HepG2 (cell line): Measurements from ENCODE around the gene ESPNL. TPM values are rescaled to one million over a fixed set of nuclear protein-coding genes. Genes with fewer than 3 reads are reported as not detected.

Experiments
- ARNT2 ChIP-seq: sonication (generic); formaldehyde crosslinking; IDR thresholded peaks from 2 replicates; pipeline ENCODE4 v1.8.0; 2022; ENCODE audit warnings: mild to moderate bottlenecking, low read depth, missing genetic modification reagents, moderate library complexity
- DPF2 ChIP-seq: sonication (generic); formaldehyde crosslinking; IDR thresholded peaks from 2 replicates; pipeline ENCODE4 v1.4.0; 2020; ENCODE audit warnings: mild to moderate bottlenecking, low read depth, missing genetic modification reagents, borderline replicate concordance
- ESRRA ChIP-seq: sonication (generic); formaldehyde crosslinking; IDR thresholded peaks from 2 replicates; pipeline ENCODE4 v1.5.1; 2020; ENCODE audit warnings: mild to moderate bottlenecking, low read depth, missing genetic modification reagents
- GATAD1 ChIP-seq: IDR thresholded peaks from 2 replicates; pipeline ENCODE4 v1.6.1; 2016; ENCODE audit warnings: missing genetic modification reagents, missing compliant biosample characterization
- GLI4 ChIP-seq: sonication (generic); formaldehyde crosslinking; IDR thresholded peaks from 2 replicates; pipeline ENCODE4 v1.5.1; 2020; ENCODE audit warnings: missing genetic modification reagents, mild to moderate bottlenecking, moderate library complexity, borderline replicate concordance
- NCOA5 ChIP-seq: sonication (generic); formaldehyde crosslinking; IDR thresholded peaks from 2 replicates; pipeline ENCODE4 v1.4.0; 2020; ENCODE audit warnings: missing genetic modification reagents
- NFE2 ChIP-seq: sonication (generic); formaldehyde crosslinking; IDR thresholded peaks from 2 replicates; pipeline ENCODE4 v1.4.0; 2020; ENCODE audit warnings: missing genetic modification reagents
- PREB ChIP-seq: sonication (generic); formaldehyde crosslinking; IDR thresholded peaks from 2 replicates; pipeline ENCODE4 v1.4.0; 2020; ENCODE audit warnings: missing genetic modification reagents
- SMC3 ChIP-seq: IDR thresholded peaks from 2 replicates; pipeline ENCODE4 v1.6.1; 2011; ENCODE audit warnings: low read length, improper control_type of control experiment
- SP4 ChIP-seq: sonication (generic); formaldehyde crosslinking; IDR thresholded peaks from 2 replicates; pipeline ENCODE4 v1.8.1; 2023; ENCODE audit warnings: mild to moderate bottlenecking, missing genetic modification reagents
- THYN1 ChIP-seq: sonication (generic); formaldehyde crosslinking; IDR thresholded peaks from 2 replicates; pipeline ENCODE4 v1.8.1; 2023; ENCODE audit warnings: low read depth, mild to moderate bottlenecking, moderate library complexity, missing genetic modification reagents, borderline replicate concordance
- ZBTB21 ChIP-seq: sonication (generic); formaldehyde crosslinking; IDR thresholded peaks from 2 replicates; pipeline ENCODE4 v1.4.0; 2020; ENCODE audit warnings: missing genetic modification reagents
- ZNF232 ChIP-seq: sonication (generic); formaldehyde crosslinking; IDR thresholded peaks from 2 replicates; pipeline ENCODE4 v1.4.0; 2020; ENCODE audit warnings: missing genetic modification reagents, borderline replicate concordance
- ZNF292 ChIP-seq: sonication (generic); formaldehyde crosslinking; IDR thresholded peaks from 2 replicates; pipeline ENCODE4 v1.8.1; 2022; ENCODE audit warnings: mild to moderate bottlenecking, low read depth, missing genetic modification reagents, borderline replicate concordance
- ZNF501 ChIP-seq: sonication (generic); formaldehyde crosslinking; IDR thresholded peaks from 2 replicates; pipeline ENCODE4 v1.5.1; 2020; ENCODE audit warnings: mild to moderate bottlenecking, moderate library complexity, missing genetic modification reagents
- ZNF552 ChIP-seq: sonication (generic); formaldehyde crosslinking; IDR thresholded peaks from 2 replicates; pipeline ENCODE4 v1.9.0; 2022; ENCODE audit warnings: missing genetic modification reagents, mild to moderate bottlenecking, borderline replicate concordance
- ZNF660 ChIP-seq: sonication (generic); formaldehyde crosslinking; IDR thresholded peaks from 2 replicates; pipeline ENCODE4 v1.5.1; 2020; ENCODE audit warnings: mild to moderate bottlenecking, low read depth, missing genetic modification reagents, borderline replicate concordance
- ZNF672 ChIP-seq: sonication (generic); formaldehyde crosslinking; IDR thresholded peaks from 2 replicates; pipeline ENCODE4 v1.8.1; 2022; ENCODE audit warnings: missing genetic modification reagents
- ZNF850 ChIP-seq: sonication (generic); formaldehyde crosslinking; conservative IDR thresholded peaks from 2 replicates; pipeline ENCODE4 v1.9.0; 2021; ENCODE audit warnings: mild to moderate bottlenecking, missing genetic modification reagents
- ZSCAN25 ChIP-seq: sonication (generic); formaldehyde crosslinking; IDR thresholded peaks from 2 replicates; pipeline ENCODE4 v1.8.0; 2022; ENCODE audit warnings: mild to moderate bottlenecking, missing genetic modification reagents
- polyA plus RNA-seq, 8 experiments: library from polyadenylated mRNA; depleted of rRNA in 3 of 8; stranded (reverse) in 7 of 8; unstranded in 1 of 8; fragments of >200 nt; fragmentation: Illumina TruSeq in 4 of 8; extraction: Trizol in 4 of 8; gene quantifications; 2 replicates each; pipeline versions ENCODE4 v1.2.1 to v1.2.3, GENCODE V29; 2011 to 2016; ENCODE audit warnings: low read depth in 4 of 8, missing spikeins in 1 of 8, mixed read lengths in 1 of 8; ENCODE audit not compliant: insufficient read depth in 1 of 8
- total RNA-seq, 5 experiments: library from RNA; depleted of rRNA; stranded (reverse); fragments of >200 nt; fragmentation: Illumina TruSeq; extraction: Trizol; gene quantifications; 2 replicates each; pipeline ENCODE4 v1.2.3, GENCODE V29; 2016; ENCODE audit warnings: low read depth in 1 of 5
- TF ChIP-seq, protein P1 (sequence below): sonication (generic); formaldehyde crosslinking; IDR thresholded peaks from 2 replicates; pipeline ENCODE4 v1.8.0; 2023; ENCODE audit warnings: mild to moderate bottlenecking, missing genetic modification reagents
- TF ChIP-seq, protein P2 (sequence below): sonication (generic); formaldehyde crosslinking; IDR thresholded peaks from 2 replicates; pipeline ENCODE4 v1.5.0; 2020; ENCODE audit warnings: missing genetic modification reagents
- TF ChIP-seq, protein P3 (sequence below): IDR thresholded peaks from 2 replicates; pipeline ENCODE4 v1.6.1; 2012; ENCODE audit warnings: low read depth, low read length, improper control_type of control experiment
- TF ChIP-seq, protein P4 (sequence below): sonication (generic); formaldehyde crosslinking; IDR thresholded peaks from 2 replicates; pipeline ENCODE4 v1.4.0; 2020; ENCODE audit warnings: missing genetic modification reagents, mild to moderate bottlenecking, borderline replicate concordance

ESPNL gene
- total and polyA plus RNA-seq, 2 of the 13 experiments (the other 11 are each of a cell fraction or from before 2014, with no cell fraction given): 0.45 to 0.80 TPM

DNA sequence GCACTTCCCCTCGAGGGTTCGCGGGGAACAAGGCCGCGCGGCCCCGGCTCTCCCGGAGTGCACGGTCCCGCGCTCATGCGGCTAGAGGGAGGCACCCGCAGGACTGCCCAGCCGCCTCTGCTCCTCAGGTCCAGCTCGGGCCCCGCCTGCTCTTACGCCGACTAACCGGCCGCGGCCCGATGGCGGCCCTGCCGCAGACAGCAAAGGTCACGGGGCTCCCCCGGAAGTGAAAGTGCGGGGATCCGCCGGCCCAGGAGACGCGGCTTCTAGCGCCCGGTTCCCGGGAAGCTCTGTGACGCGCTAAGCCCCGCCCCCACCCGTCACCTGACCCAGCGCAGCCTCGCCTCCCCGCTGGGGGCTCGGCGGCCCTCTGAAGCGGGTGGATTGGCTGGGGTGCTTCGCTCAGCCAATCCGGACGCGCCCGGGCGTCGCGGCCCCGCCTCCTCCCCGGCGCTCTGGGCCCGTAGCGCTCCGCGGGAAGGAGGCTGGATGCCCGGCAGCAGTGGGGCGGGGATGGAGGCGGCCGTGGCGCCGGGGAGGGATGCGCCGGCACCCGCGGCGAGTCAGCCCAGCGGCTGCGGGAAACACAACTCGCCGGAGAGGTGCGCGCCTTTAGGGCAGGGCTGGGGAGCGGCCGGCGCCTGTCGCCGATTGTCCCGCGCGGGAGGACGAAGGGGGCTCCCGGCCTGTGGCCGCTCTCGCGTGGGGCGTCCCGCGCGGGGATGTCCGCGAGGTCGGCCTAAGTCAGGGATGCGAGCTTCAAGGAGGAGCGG is 39.4 kb upstream of the ESPNL start, which contains the start of gene SCLY (continued):
- TF ChIP-seq, protein P1, sequence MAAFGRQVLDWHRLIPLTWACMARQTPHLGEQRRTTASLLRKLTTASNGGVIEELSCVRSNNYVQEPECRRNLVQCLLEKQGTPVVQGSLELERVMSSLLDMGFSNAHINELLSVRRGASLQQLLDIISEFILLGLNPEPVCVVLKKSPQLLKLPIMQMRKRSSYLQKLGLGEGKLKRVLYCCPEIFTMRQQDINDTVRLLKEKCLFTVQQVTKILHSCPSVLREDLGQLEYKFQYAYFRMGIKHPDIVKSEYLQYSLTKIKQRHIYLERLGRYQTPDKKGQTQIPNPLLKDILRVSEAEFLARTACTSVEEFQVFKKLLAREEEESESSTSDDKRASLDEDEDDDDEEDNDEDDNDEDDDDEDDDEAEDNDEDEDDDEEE (CRISPR knock-in tag): peak; percentile 82; the same call in 1 of the 2 replicates
- TF ChIP-seq ZSCAN25 (CRISPR knock-in tag): no peak
- peak; percentile 100 for TF ChIP-seq ZNF501 (CRISPR knock-in tag)
- TF ChIP-seq ZNF660 (CRISPR knock-in tag): no peak
- TF ChIP-seq GATAD1 (CRISPR knock-in tag): peak; percentile 91
- TF ChIP-seq PREB (CRISPR knock-in tag): no peak
- no peak for TF ChIP-seq NCOA5 (CRISPR knock-in tag)
- TF ChIP-seq, protein P2, sequence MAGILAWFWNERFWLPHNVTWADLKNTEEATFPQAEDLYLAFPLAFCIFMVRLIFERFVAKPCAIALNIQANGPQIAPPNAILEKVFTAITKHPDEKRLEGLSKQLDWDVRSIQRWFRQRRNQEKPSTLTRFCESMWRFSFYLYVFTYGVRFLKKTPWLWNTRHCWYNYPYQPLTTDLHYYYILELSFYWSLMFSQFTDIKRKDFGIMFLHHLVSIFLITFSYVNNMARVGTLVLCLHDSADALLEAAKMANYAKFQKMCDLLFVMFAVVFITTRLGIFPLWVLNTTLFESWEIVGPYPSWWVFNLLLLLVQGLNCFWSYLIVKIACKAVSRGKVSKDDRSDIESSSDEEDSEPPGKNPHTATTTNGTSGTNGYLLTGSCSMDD: 0 out of 2 replicates have a peak, but pooled peaks have one; percentile 37
- TF ChIP-seq, protein P3, sequence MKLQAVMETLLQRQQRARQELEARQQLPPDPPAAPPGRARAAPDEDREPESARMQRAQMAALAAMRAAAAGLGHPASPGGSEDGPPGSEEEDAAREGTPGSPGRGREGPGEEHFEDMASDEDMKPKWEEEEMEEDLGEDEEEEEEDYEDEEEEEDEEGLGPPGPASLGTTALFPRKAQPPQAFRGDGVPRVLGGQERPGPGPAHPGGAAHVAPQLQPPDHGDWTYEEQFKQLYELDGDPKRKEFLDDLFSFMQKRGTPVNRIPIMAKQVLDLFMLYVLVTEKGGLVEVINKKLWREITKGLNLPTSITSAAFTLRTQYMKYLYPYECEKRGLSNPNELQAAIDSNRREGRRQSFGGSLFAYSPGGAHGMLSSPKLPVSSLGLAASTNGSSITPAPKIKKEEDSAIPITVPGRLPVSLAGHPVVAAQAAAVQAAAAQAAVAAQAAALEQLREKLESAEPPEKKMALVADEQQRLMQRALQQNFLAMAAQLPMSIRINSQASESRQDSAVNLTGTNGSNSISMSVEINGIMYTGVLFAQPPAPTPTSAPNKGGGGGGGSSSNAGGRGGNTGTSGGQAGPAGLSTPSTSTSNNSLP: 0 out of 2 replicates have a peak, but pooled peaks have one; percentile 13
- TF ChIP-seq ZBTB21 (CRISPR knock-in tag): no peak
- TF ChIP-seq SMC3: no peak
- TF ChIP-seq GLI4 (CRISPR knock-in tag): peak; percentile 78; the same call in 1 of the 2 replicates
- TF ChIP-seq ZNF292: peak; percentile 71
- TF ChIP-seq ZNF672 (CRISPR knock-in tag): no peak
- TF ChIP-seq ZNF850 (CRISPR knock-in tag): 0 out of 2 replicates have a peak, but pooled peaks have one; percentile 76
- peak; percentile 78; the same call in 1 of the 2 replicates for TF ChIP-seq ZNF552 (CRISPR knock-in tag)
- no peak for TF ChIP-seq THYN1 (CRISPR knock-in tag)
- no peak for TF ChIP-seq DPF2
- TF ChIP-seq ARNT2 (CRISPR knock-in tag): peak; percentile 94
- peak; percentile 91 for TF ChIP-seq SP4 (CRISPR knock-in tag)
- TF ChIP-seq ZNF232 (CRISPR knock-in tag): no peak; the same call in none of the 2 replicates
- peak; percentile 87 for TF ChIP-seq ESRRA
- TF ChIP-seq NFE2 (CRISPR knock-in tag): no peak
- TF ChIP-seq, protein P4, sequence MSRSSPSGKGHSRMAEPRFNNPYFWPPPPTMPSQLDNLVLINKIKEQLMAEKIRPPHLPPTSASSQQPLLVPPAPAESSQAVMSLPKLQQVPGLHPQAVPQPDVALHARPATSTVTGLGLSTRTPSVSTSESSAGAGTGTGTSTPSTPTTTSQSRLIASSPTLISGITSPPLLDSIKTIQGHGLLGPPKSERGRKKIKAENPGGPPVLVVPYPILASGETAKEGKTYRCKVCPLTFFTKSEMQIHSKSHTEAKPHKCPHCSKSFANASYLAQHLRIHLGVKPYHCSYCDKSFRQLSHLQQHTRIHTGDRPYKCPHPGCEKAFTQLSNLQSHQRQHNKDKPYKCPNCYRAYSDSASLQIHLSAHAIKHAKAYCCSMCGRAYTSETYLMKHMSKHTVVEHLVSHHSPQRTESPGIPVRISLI (CRISPR knock-in tag): peak; percentile 7; the same call in 1 of the 2 replicates
